SK-N-SH (cell line): ENCODE data around the gene KRTAP5-11.

Source experiments
- EP300 ChIP-seq, 2 experiments: IDR thresholded peaks; 2 replicates each; pipeline versions ENCODE4 v1.4.0 to v1.6.1; 2012; ENCODE audit warnings: borderline replicate concordance in 1 of 2, low read depth in 1 of 2, low read length in 1 of 2
- EZH2phosphoT487 ChIP-seq: fragments of 200-600 bp; sonication (generic); IDR thresholded peaks from 2 replicates; pipeline ENCODE4 v1.6.1; 2017; ENCODE audit warnings: low read depth, mixed run types, mild to moderate bottlenecking, antibody characterized with exemption, moderate library complexity, borderline replicate concordance
- MAX ChIP-seq: IDR thresholded peaks from 2 replicates; pipeline ENCODE4 v1.4.0; 2012; ENCODE audit warnings: low read depth
- REST ChIP-seq: IDR thresholded peaks from 2 replicates; pipeline ENCODE4 v1.6.1; 2012; ENCODE audit warnings: mild to moderate bottlenecking, low read depth, low read length, moderate library complexity
- USF2 ChIP-seq: fragments of 150-350 bp; IDR thresholded peaks from 2 replicates; pipeline ENCODE4 v1.6.1; 2017; ENCODE audit warnings: antibody characterized with exemption, low read length, low read depth, borderline replicate concordance
- YY1 ChIP-seq: IDR thresholded peaks from 2 replicates; pipeline ENCODE4 v1.4.0; 2012; ENCODE audit warnings: low read depth, mild to moderate bottlenecking

- no peak for TF ChIP-seq YY1
- TF ChIP-seq EZH2phosphoT487: no peak
- no peak for TF ChIP-seq REST
- no peak for TF ChIP-seq USF2
- no peak for TF ChIP-seq MAX
- TF ChIP-seq EP300 (IDR thresholded peaks at IDR 0.05; ENCODE audit: borderline replicate concordance in 1 of 2, low read depth in 1 of 2, low read length in 1 of 2): no peak
Observed at GRCh38 chr11:71532036-71532610, 50.6 kb downstream of the KRTAP5-11 start.
